ENCODE data around the gene THSD4.

Gene THSD4

DNA sequence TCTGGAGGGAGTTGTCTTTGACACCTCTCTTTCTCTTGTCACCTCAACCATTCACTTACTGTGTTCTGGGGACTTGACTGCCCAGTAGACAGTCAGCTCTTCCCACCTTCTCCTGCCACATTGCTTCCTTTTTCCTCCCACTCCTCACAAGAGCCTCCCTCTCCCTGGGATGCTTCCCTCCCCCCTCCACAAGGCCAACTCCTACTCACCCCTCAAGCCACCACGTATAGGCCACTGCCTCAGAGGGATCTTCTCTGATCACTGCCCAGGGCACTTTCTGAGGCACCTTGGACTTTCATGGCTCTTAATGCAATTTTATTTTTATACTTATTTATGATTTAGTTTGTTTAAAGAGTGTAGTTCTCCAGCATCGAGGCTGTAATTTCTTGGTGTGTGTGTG, 23.2 kb downstream of the THSD4 start:
- Histone ChIP-seq H3K4me3 (ENCODE audit: insufficient read length, low read depth) (no peak overlapping the region), H3K36me3 (ENCODE audit: insufficient read depth, insufficient read length, low read length) (no peaks in the 10 kb centered on the region), H3K9ac (ENCODE audit: insufficient read length, low read depth) (no peak overlapping the region), H3K9me3 (ENCODE audit: insufficient read depth, low read length) (0 out of 2 replicates have a peak, but pooled peaks cover 11% of the 10 kb centered on the region), H3K4me1 (ENCODE audit: insufficient read depth, insufficient read length) (peaks cover 7% of the 10 kb centered on the region), H3K27me3 (ENCODE audit: insufficient read depth, insufficient read length) (no peaks in the 10 kb centered on the region)
- no peak for DNase-seq (ENCODE audit: low read depth, low spot score)
- TF ChIP-seq YY1 (IDR thresholded peaks at IDR 0.05; ENCODE audit: insufficient read depth, insufficient read length) (no peak), ZNF274 (IDR thresholded peaks at IDR 0.05; ENCODE audit: low read depth, low read length) (no peak), SUZ12 (IDR thresholded peaks at IDR 0.05; ENCODE audit: extremely low read depth, insufficient read depth, insufficient read length) (no peak)

GRCh38 chr15:71139241-71139640, 24.0 kb downstream of the THSD4 start:
- 0 out of 2 replicates have a peak, but pooled peaks cover 11% of the 10 kb centered on the region for H3K9me3 ChIP-seq (ENCODE audit: insufficient read depth, low read length)
- no peak for TF ChIP-seq ZNF274 (IDR thresholded peaks at IDR 0.05; ENCODE audit: low read depth, low read length)
- TF ChIP-seq SUZ12 (IDR thresholded peaks at IDR 0.05; ENCODE audit: extremely low read depth, insufficient read depth, insufficient read length) = no peak
- no peak for TF ChIP-seq YY1 (IDR thresholded peaks at IDR 0.05; ENCODE audit: insufficient read depth, insufficient read length)
- no peak for DNase-seq (ENCODE audit: low read depth, low spot score)
- H3K4me1 ChIP-seq (ENCODE audit: insufficient read depth, insufficient read length) = peaks cover 9% of the 10 kb centered on the region
- H3K27me3 ChIP-seq (ENCODE audit: insufficient read depth, insufficient read length) = no peaks in the 10 kb centered on the region
- H3K36me3 ChIP-seq (ENCODE audit: insufficient read depth, insufficient read length, low read length) = no peaks in the 10 kb centered on the region
- H3K9ac ChIP-seq (ENCODE audit: insufficient read length, low read depth) = no peak overlapping the region
- no peak overlapping the region for H3K4me3 ChIP-seq (ENCODE audit: insufficient read length, low read depth)

DNA sequence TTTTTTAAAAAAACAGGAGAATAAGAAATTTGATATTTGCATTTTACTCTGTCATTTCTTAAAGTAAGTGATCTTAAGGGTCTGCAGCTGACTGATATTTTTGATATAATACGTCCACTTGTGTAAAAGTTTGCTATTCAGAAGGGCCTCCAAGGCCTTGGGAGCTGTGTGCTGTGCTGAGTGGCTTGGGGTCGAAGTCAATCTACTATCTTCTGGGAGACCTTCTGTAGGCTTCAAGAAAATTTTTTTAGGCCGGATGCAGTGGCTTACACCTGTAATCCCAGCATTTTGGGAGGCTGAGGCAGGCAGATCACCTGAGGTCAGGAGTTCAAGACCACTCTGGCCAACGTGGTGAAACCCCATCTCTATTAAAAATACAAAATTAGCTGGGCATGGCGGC, 26.3 kb downstream of the THSD4 start:
- DNase-seq (ENCODE audit: low read depth, low spot score) = no peak
- H3K4me3 ChIP-seq (ENCODE audit: insufficient read length, low read depth) = no peak overlapping the region
- TF ChIP-seq SUZ12 (IDR thresholded peaks at IDR 0.05; ENCODE audit: extremely low read depth, insufficient read depth, insufficient read length) (no peak), ZNF274 (IDR thresholded peaks at IDR 0.05; ENCODE audit: low read depth, low read length) (no peak), YY1 (IDR thresholded peaks at IDR 0.05; ENCODE audit: insufficient read depth, insufficient read length) (no peak)
- H3K9me3 ChIP-seq (ENCODE audit: insufficient read depth, low read length) = 0 out of 2 replicates have a peak, but pooled peaks cover 11% of the 10 kb centered on the region
- peaks cover 5% of the 10 kb centered on the region for H3K4me1 ChIP-seq (ENCODE audit: insufficient read depth, insufficient read length)
- H3K9ac ChIP-seq (ENCODE audit: insufficient read length, low read depth) = no peak overlapping the region
- H3K36me3 ChIP-seq (ENCODE audit: insufficient read depth, insufficient read length, low read length) = no peaks in the 10 kb centered on the region
- H3K27me3 ChIP-seq (ENCODE audit: insufficient read depth, insufficient read length) = no peaks in the 10 kb centered on the region

DNA sequence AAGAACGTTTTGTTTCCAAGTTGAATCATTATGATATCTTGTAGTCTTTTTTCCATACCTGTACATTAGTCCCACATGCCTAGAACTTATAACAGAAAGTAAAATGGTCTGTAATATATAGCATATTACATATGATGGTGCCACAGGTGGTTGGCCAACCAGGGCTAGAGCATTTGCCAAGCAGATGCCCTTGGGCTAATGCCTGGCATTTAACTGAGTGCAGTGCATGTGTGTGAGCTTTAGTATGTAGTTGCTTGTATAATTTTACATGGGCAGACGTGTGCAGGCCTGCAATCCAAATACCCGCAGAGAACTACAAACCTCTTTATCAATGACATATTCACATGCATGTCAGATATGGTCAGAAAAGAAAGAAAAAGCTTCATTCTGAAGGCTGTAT, 27.5 kb downstream of the THSD4 start:
- peaks cover 2% of the 10 kb centered on the region for H3K4me1 ChIP-seq (ENCODE audit: insufficient read depth, insufficient read length)
- H3K9me3 ChIP-seq (ENCODE audit: insufficient read depth, low read length) = 0 out of 2 replicates have a peak, but pooled peaks cover 8% of the 10 kb centered on the region
- H3K27me3 ChIP-seq (ENCODE audit: insufficient read depth, insufficient read length) = no peaks in the 10 kb centered on the region
- TF ChIP-seq ZNF274 (IDR thresholded peaks at IDR 0.05; ENCODE audit: low read depth, low read length) = no peak
- TF ChIP-seq SUZ12 (IDR thresholded peaks at IDR 0.05; ENCODE audit: extremely low read depth, insufficient read depth, insufficient read length) = no peak
- TF ChIP-seq YY1 (IDR thresholded peaks at IDR 0.05; ENCODE audit: insufficient read depth, insufficient read length) = no peak
- no peak for DNase-seq (ENCODE audit: low read depth, low spot score)
- H3K4me3 ChIP-seq (ENCODE audit: insufficient read length, low read depth) = no peak overlapping the region
- no peaks in the 10 kb centered on the region for H3K36me3 ChIP-seq (ENCODE audit: insufficient read depth, insufficient read length, low read length)
- no peak overlapping the region for H3K9ac ChIP-seq (ENCODE audit: insufficient read length, low read depth)

GRCh38 chr15:71143373-71144310, 28.4 kb downstream of the THSD4 start:
- Histone ChIP-seq H3K36me3 (ENCODE audit: insufficient read depth, insufficient read length, low read length) (no peaks in the 10 kb centered on the region), H3K9ac (ENCODE audit: insufficient read length, low read depth) (no peak overlapping the region), H3K9me3 (ENCODE audit: insufficient read depth, low read length) (no peaks in the 10 kb centered on the region), H3K4me1 (ENCODE audit: insufficient read depth, insufficient read length) (peaks cover 2% of the 10 kb centered on the region), H3K4me3 (ENCODE audit: insufficient read length, low read depth) (no peak overlapping the region), H3K27me3 (ENCODE audit: insufficient read depth, insufficient read length) (no peaks in the 10 kb centered on the region)
- no peak for DNase-seq (ENCODE audit: low read depth, low spot score)
- TF ChIP-seq ZNF274 (IDR thresholded peaks at IDR 0.05; ENCODE audit: low read depth, low read length) (no peak), SUZ12 (IDR thresholded peaks at IDR 0.05; ENCODE audit: extremely low read depth, insufficient read depth, insufficient read length) (no peak), YY1 (IDR thresholded peaks at IDR 0.05; ENCODE audit: insufficient read depth, insufficient read length) (no peak)

DNA sequence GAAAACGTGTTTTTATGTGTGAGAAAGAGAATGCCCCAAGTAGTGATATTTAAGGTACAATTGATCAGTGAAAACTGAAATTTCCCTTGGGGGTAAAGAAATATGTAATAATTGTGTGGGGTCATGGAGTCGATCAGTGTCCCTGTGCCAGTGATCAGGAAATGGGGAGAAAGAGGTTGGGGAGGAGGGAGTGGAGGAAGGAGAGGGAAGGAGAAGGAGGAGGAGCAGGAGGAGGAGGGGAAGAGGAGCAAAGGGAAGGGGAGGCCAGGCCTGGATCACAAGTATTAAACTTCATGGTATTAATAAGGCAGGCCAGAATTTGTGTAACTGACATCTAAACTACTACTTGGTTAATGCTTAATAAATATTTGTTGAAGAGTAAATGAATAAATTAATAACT, 30.4 kb downstream of the THSD4 start:
- H3K4me3 ChIP-seq (ENCODE audit: insufficient read length, low read depth) = no peak overlapping the region
- no peaks in the 10 kb centered on the region for H3K27me3 ChIP-seq (ENCODE audit: insufficient read depth, insufficient read length)
- H3K4me1 ChIP-seq (ENCODE audit: insufficient read depth, insufficient read length) = peaks cover 5% of the 10 kb centered on the region
- no peak for DNase-seq (ENCODE audit: low read depth, low spot score)
- H3K9ac ChIP-seq (ENCODE audit: insufficient read length, low read depth) = no peak overlapping the region
- H3K36me3 ChIP-seq (ENCODE audit: insufficient read depth, insufficient read length, low read length) = no peaks in the 10 kb centered on the region
- no peak for TF ChIP-seq YY1 (IDR thresholded peaks at IDR 0.05; ENCODE audit: insufficient read depth, insufficient read length)
- no peak for TF ChIP-seq ZNF274 (IDR thresholded peaks at IDR 0.05; ENCODE audit: low read depth, low read length)
- no peak for TF ChIP-seq SUZ12 (IDR thresholded peaks at IDR 0.05; ENCODE audit: extremely low read depth, insufficient read depth, insufficient read length)
- H3K9me3 ChIP-seq (ENCODE audit: insufficient read depth, low read length) = no peaks in the 10 kb centered on the region

DNA sequence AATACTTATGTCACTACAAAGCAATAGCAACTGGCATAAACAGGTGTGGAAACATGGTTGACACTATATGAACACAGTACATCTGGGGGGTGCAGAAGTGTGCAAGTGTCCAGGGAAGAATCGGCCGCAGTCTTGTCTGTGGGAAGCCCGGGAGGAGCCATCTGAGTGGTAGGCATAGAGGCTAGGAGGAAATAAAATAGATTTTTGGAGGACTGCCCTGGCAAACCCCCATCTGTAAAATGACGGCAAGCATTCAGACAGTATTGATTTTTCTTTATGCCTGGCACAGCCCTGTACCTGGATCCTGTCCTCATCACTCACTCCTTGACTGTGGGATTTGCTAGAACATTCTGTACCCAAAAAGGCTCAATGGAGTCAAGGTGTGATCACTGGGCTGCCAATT, 31.3 kb downstream of the THSD4 start:
- Histone ChIP-seq H3K4me3 (ENCODE audit: insufficient read length, low read depth) (no peak overlapping the region), H3K27me3 (ENCODE audit: insufficient read depth, insufficient read length) (no peaks in the 10 kb centered on the region), H3K4me1 (ENCODE audit: insufficient read depth, insufficient read length) (peaks cover 5% of the 10 kb centered on the region), H3K36me3 (ENCODE audit: insufficient read depth, insufficient read length, low read length) (no peaks in the 10 kb centered on the region), H3K9me3 (ENCODE audit: insufficient read depth, low read length) (no peaks in the 10 kb centered on the region), H3K9ac (ENCODE audit: insufficient read length, low read depth) (no peak overlapping the region)
- no peak for DNase-seq (ENCODE audit: low read depth, low spot score)
- TF ChIP-seq ZNF274 (IDR thresholded peaks at IDR 0.05; ENCODE audit: low read depth, low read length) (no peak), SUZ12 (IDR thresholded peaks at IDR 0.05; ENCODE audit: extremely low read depth, insufficient read depth, insufficient read length) (no peak), YY1 (IDR thresholded peaks at IDR 0.05; ENCODE audit: insufficient read depth, insufficient read length) (no peak)

Data from NT2/D1 (cell line).